H4 (cell line): ENCODE results near the gene ATL1. TPM values are rescaled to one million over a fixed set of nuclear protein-coding genes. Genes with fewer than 3 reads are reported as not detected.
A peak's percentile ranks its signal among the peaks of the same experiment; 100 is the strongest.
"Not testable (repeated sequence)": the region's sequence is repeated elsewhere in the genome, so short reads cannot be mapped to it uniquely, and the experiment has no call there.

ENCODE experiments used
- DNase-seq: peaks from one replicate; pipeline ENCODE4 v3.0.0-alpha.2; 2015; ENCODE audit warnings: low spot score
- total RNA-seq: library from RNA; depleted of rRNA; stranded (reverse); fragments of >200 nt; shearing (Covaris generic); gene quantifications from 2 replicates; pipeline ENCODE4 v1.2.3, GENCODE V29; 2014

The ATL1 gene
- total RNA-seq, 1 experiment from 2014 or later, result 9.3 TPM

GRCh38 chr14:50534416-50534815, 25.5 kb upstream of the ATL1 start:
- no peak for DNase-seq

GRCh38 chr14:50534997-50535396, 24.9 kb upstream of the ATL1 start:
- no peak for DNase-seq

GRCh38 chr14:50538034-50538433, 21.9 kb upstream of the ATL1 start:
- not testable (repeated sequence) for DNase-seq

GRCh38 chr14:50539051-50539450, 20.9 kb upstream of the ATL1 start:
- DNase-seq, result no peak

GRCh38 chr14:50541159-50541567, 18.8 kb upstream of the ATL1 start:
- DNase-seq, result no peak

GRCh38 chr14:50542941-50543418, 17.0 kb upstream of the ATL1 start:
- peak; percentile 51 for DNase-seq

GRCh38 chr14:50544911-50545310, 15.0 kb upstream of the ATL1 start:
- DNase-seq, result no peak

GRCh38 chr14:50545618-50546017, 14.3 kb upstream of the ATL1 start:
- no peak for DNase-seq

- DNase-seq, result no peak
Measured at GRCh38 chr14:50550294-50550693, 9.7 kb upstream of the ATL1 start.

GRCh38 chr14:50551877-50552276, 8.1 kb upstream of the ATL1 start:
- DNase-seq, result no peak

- DNase-seq, result not testable (repeated sequence)
Measured at GRCh38 chr14:50552796-50553195, 7.1 kb upstream of the ATL1 start.

GRCh38 chr14:50560931-50561285, 963 bp downstream of the ATL1 start:
- DNase-seq, result peak; percentile 70

GRCh38 chr14:50562841-50563240, 2.9 kb downstream of the ATL1 start:
- DNase-seq, result no peak

GRCh38 chr14:50569714-50570274, 9.8 kb downstream of the ATL1 start:
- DNase-seq, result no peak

- DNase-seq, result no peak
Measured at GRCh38 chr14:50573862-50574261, 13.9 kb downstream of the ATL1 start.

- no peak for DNase-seq
Measured at GRCh38 chr14:50575769-50576168, 15.8 kb downstream of the ATL1 start.

GRCh38 chr14:50577982-50578381, 18.0 kb downstream of the ATL1 start:
- no peak for DNase-seq

- no peak for DNase-seq
Measured at GRCh38 chr14:50578433-50578832, 18.5 kb downstream of the ATL1 start.

- no peak for DNase-seq
Measured at GRCh38 chr14:50590464-50590863, 30.5 kb downstream of the ATL1 start.

GRCh38 chr14:50594577-50595316, 34.8 kb downstream of the ATL1 start:
- DNase-seq, result no peak

GRCh38 chr14:50598765-50599164, 38.8 kb downstream of the ATL1 start:
- no peak for DNase-seq

GRCh38 chr14:50599700-50600444, 39.9 kb downstream of the ATL1 start:
- peak; percentile 29 for DNase-seq

- DNase-seq, result peak; percentile 6
Measured at GRCh38 chr14:50600849-50601248, 40.9 kb downstream of the ATL1 start.
